BLaER1 (cell line): ENCODE measurements around the gene LTB.

ENCODE experiments used
- H3K27ac ChIP-seq: shearing (Covaris generic); formaldehyde crosslinking; 2 replicates; pipeline ENCODE4 v1.8.1; 2022
- H3K27me3 ChIP-seq: shearing (Covaris generic); formaldehyde crosslinking; 2 replicates; pipeline ENCODE4 v1.8.1; 2022
- H3K36me3 ChIP-seq: shearing (Covaris generic); formaldehyde crosslinking; 2 replicates; pipeline ENCODE4 v1.8.1; 2022
- H3K4me1 ChIP-seq: shearing (Covaris generic); formaldehyde crosslinking; 2 replicates; pipeline ENCODE4 v1.8.1; 2022
- H3K4me2 ChIP-seq: shearing (Covaris generic); formaldehyde crosslinking; 2 replicates; pipeline ENCODE4 v1.8.1; 2022
- H3K4me3 ChIP-seq: shearing (Covaris generic); formaldehyde crosslinking; 2 replicates; pipeline ENCODE4 v1.8.1; 2022
- H3K9ac ChIP-seq: shearing (Covaris generic); formaldehyde crosslinking; 2 replicates; pipeline ENCODE4 v1.8.1; 2022
- H3K9me3 ChIP-seq: shearing (Covaris generic); formaldehyde crosslinking; 2 replicates; pipeline ENCODE4 v1.8.1; 2022
- H4K20me1 ChIP-seq: shearing (Covaris generic); formaldehyde crosslinking; 2 replicates; pipeline ENCODE4 v1.8.1; 2022
- Cebpa-rat ChIP-seq: shearing (Covaris generic); IDR thresholded peaks from 2 replicates; pipeline ENCODE4 v1.8.1; 2022

LTB gene

DNA sequence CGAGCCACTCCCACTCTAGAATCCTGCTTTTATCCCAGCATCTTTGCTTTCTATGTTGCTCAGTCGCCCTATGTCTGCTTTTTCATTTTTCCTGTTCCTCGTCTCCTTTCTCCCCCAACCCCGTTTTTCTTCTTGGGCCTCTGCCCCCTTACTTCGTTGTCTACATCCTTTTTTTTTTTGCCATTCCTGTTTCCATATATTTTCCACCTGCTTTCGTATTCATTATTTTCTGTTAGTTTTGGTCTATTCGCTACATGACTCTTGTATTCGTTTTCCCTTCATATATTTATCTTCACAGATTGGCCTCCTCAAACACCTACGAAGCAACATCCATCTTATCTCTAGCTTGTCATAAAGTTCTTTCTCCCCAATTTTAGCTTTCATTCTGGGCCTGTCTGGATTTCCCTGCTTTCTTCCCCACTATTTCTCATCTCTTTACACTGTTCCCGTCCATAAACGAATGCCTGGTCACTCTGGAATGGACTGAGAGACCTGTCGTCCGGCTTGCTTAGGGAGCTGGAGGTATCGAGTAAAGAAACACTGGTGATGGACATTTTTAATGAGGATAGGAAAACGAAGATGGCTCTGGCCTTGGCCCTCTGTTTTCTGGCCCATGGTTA, 39.2 kb upstream of the LTB start:
- no peaks in the 10 kb centered on the region for H3K27me3 ChIP-seq
- no peak for TF ChIP-seq Cebpa-rat
- peaks cover 49% of the 10 kb centered on the region for H3K36me3 ChIP-seq
- H3K27ac ChIP-seq, result peak overlapping the region; percentile 99
- peaks cover 22% of the 10 kb centered on the region for H3K4me1 ChIP-seq
- peak overlapping the region; percentile 98 for H3K4me3 ChIP-seq
- H3K4me2 ChIP-seq, result peak overlapping the region; percentile 98
- H3K9ac ChIP-seq, result peak overlapping the region; percentile 99
- no peaks in the 10 kb centered on the region for H3K9me3 ChIP-seq
- peaks cover 55% of the 10 kb centered on the region for H4K20me1 ChIP-seq

DNA sequence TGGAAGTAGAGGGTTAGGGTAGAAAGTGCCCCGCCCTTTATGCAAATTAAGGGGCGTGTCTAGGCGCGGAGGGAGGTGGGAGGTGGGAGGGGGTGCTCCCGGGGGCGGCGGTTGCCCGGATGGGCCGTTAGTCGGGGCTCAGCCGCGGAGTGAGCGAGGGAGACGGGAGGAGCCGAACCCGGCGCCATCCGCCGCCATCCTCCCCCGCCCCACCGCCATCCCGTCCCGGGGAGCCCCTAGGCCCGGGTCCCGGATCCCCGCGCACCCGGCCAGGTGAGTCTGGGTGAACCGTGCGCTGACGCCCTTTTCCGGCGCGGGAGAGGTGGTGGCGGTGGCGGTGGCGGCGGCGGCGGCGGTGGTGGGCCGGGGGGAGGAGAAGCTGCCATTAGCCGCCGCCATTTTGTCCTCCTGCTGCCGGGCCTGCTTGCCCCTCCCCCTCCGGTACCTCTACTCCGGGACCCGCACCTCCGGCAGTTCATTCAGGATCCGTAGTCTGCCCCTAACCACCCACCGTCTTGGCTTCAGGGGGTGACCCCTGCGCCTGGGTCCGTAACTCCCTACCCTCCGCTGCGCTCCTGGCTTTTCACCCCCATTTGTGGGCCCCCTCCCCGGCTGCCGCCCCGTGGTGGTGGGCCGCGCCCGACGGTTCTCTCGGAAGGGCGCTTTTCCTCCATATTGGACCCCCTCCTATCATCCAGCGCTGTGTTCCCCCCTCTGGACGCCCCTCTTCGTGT, 38.5 kb upstream of the LTB start, which contains the start of gene PRRC2A:
PRRC2A (plus strand) TSS at position 130 of the 734 bp plus-strand sequence. CDS start 2,075 bp downstream, outside the sequence.
- Histone ChIP-seq H3K27me3 (no peaks in the 10 kb centered on the region), H3K9me3 (no peaks in the 10 kb centered on the region), H3K9ac (peak within 1 kb of the TSS; percentile 99), H3K27ac (peak within 1 kb of the TSS; percentile 99), H3K4me1 (peaks cover 29% of the 10 kb centered on the region), H3K36me3 (peaks cover 43% of the 10 kb centered on the region), H3K4me2 (peak within 1 kb of the TSS; percentile 98), H4K20me1 (peaks cover 49% of the 10 kb centered on the region), H3K4me3 (peak within 1 kb of the TSS; percentile 98)
- no peak for TF ChIP-seq Cebpa-rat

DNA sequence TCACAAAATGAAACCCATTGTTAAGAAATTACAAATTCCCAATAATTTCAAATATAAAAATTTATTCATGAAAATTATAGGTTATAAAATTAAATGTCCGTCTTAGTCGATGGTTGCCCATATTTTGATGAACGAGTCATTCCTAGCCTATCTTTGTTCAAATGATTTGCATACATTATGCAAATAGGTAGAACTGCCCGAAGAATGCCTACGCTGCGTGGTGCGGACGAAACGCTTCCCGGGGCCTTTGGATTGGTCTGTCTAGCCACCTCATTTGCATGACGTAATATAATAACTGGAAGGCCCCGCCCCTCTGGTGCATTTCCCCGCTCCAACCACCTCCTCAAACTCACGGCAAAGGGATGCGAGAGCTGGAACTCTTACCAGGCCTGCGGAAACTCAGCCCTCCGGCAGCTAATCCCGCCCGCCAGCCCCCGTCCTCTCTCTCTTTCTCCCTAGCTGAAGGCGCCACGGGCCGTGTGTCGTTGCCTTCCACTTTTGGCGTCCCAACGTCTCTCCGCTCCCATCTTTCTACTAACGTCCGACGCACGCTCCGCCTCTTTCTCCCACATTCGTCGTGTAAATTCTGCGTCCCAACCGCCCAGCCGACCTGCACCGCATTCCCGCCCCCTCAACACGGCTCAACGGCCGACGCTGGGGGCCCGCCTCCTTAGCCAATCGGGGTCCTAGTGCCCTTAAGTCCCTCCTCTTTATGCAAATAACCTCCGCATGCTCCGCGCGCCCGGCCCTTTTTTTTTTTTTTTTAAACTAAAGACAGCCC, 37.8 kb upstream of the LTB start:
- no peak for TF ChIP-seq Cebpa-rat
- H3K9me3 ChIP-seq, result no peaks in the 10 kb centered on the region
- H3K4me2 ChIP-seq, result peak overlapping the region; percentile 50
- H4K20me1 ChIP-seq, result peaks cover 41% of the 10 kb centered on the region
- peaks cover 35% of the 10 kb centered on the region for H3K36me3 ChIP-seq
- H3K4me3 ChIP-seq, result peak overlapping the region; percentile 98
- peaks cover 37% of the 10 kb centered on the region for H3K4me1 ChIP-seq
- H3K27me3 ChIP-seq, result no peaks in the 10 kb centered on the region
- H3K9ac ChIP-seq, result peak overlapping the region; percentile 90
- H3K27ac ChIP-seq, result peak overlapping the region; percentile 96

DNA sequence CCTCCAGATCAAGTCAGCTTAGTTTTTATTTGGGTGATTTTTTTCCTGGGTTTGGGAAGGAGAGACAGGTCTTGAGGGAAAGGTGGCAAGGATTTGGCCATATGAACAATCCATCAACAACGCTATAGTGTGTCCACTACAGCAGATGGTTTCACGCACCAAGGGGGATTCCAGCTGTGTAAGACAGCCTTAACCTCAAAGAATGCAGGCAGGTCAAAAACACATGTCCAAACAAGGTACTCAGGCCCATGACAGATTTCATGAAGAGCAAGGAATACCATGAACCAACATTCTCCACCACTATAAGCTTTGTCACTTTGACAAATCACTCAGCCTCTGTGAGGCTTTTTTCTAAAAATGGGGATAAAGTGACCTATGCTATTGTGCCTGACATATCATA, 34.8 kb upstream of the LTB start:
- Histone ChIP-seq H3K27me3 (no peaks in the 10 kb centered on the region), H4K20me1 (peaks cover 11% of the 10 kb centered on the region), H3K4me2 (no peak overlapping the region), H3K4me1 (peaks cover 32% of the 10 kb centered on the region), H3K9ac (no peak overlapping the region), H3K9me3 (no peaks in the 10 kb centered on the region), H3K4me3 (no peak overlapping the region), H3K36me3 (peaks cover 5% of the 10 kb centered on the region; the same call in 1 of the 2 replicates), H3K27ac (no peak overlapping the region)
- TF ChIP-seq Cebpa-rat, result no peak

DNA sequence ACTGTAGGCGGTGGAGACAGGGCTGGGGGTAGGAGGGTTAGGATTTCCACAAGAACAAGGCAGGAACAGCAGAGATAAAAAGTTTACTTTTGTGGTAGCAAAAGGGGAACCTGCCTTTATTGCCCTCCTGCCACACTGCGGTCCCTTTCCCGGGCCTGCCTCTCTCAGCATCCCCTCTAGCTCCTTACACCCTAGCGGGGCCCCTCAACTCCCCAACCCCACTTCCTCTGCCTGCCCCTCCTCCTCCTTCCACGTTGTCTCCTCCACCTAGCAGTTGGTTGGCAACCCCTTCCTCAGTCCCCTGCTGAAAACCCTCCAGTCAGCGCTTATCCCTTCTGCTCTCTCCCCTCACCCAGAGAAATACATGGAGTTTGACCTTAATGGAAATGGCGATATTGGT, 33.5 kb upstream of the LTB start:
- TF ChIP-seq Cebpa-rat, result no peak
- no peak overlapping the region; the same call in 1 of the 2 replicates for H3K4me3 ChIP-seq
- no peaks in the 10 kb centered on the region for H3K9me3 ChIP-seq
- H3K9ac ChIP-seq, result 0 out of 2 replicates have a peak overlapping the region, but pooled peaks have one; percentile 29
- H3K4me1 ChIP-seq, result peaks cover 26% of the 10 kb centered on the region
- H3K36me3 ChIP-seq, result no peaks in the 10 kb centered on the region
- H4K20me1 ChIP-seq, result no peaks in the 10 kb centered on the region
- H3K4me2 ChIP-seq, result peak overlapping the region; percentile 72
- no peaks in the 10 kb centered on the region for H3K27me3 ChIP-seq
- H3K27ac ChIP-seq, result peak overlapping the region; percentile 45

DNA sequence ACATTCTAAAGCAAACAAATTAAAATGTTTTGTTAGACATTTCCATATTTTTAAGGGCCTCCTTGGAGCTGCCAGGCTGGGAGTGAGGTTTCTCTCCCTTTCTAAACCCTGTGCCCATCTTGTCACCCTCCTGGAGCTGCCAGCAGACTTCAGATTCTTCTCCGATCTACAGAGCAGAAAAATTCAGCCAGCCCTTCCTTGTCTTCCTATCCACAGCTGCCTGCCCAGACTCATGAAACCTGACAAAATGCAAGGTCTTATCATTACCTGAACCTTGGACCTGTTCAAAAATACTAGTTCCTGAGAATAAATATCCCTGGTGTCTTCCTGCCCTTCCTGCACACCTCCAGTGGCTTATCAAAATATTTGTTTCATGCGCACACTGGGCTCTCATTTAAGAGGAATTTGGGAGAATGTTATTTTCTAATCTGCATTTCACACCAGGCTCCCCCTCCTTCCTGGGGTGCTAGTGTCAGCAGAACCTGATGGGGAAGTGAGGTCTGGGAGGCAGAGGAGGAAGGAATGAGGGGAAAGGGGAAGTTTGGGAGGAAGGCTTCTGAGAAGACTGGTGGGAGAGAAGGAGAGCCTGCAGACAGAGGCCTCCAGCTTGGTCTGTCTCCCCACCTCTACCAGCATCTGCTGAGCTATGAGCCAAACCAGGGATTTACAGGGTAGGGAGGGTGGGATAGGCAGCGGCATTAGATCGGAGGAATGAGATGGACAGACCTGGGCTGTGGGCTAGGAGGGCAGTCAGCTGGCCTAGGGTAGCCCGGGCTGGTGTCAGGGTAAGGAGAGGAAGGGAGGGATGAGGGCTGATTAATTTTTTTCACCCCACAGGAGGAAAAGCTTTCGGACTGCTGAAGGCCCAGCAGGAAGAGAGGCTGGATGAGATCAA, 32.7 kb upstream of the LTB start, which contains the start of gene AIF1:
AIF1 (plus strand) TSS at position 551 of the 895 bp plus-strand sequence; CDS start at position 647, 96 bp downstream.
- Histone ChIP-seq H3K4me2 (peak within 1 kb of the TSS; percentile 72), H3K27me3 (no peaks in the 10 kb centered on the region), H3K9ac (0 out of 2 replicates have a peak within 1 kb of the TSS, but pooled peaks have one; percentile 29), H4K20me1 (no peaks in the 10 kb centered on the region), H3K36me3 (no peaks in the 10 kb centered on the region), H3K9me3 (no peaks in the 10 kb centered on the region), H3K4me1 (peaks cover 26% of the 10 kb centered on the region), H3K27ac (peak within 1 kb of the TSS; percentile 45), H3K4me3 (no peak within 1 kb of the TSS; the same call in 1 of the 2 replicates)
- TF ChIP-seq Cebpa-rat, result no peak

DNA sequence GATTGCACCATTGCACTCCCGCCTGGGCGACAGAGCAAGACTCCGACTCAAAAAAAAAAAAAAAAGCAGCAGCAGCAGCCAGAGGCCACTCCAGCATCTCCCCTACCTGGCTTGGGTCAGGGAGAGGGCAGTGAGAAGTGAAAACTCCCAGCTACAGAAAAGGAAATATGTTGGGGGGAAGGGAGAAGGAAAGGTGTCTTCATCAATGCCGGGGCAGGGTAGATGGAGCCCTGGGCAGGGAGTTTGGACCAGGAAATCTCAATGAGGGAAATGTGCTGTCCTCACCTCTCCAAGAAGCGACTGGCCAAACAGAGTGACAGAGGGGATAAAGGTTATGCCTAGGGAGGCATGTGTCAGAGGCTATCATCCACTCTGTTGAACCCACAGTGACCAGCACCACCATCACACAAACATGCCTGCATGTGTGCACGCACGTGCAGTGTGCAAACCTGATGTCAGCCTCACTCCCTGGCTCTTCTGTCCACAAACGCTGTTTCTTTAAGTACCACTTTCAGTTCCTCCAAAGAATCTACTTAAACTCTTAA, 31.9 kb upstream of the LTB start:
- Histone ChIP-seq H3K9ac (no peak overlapping the region), H3K27ac (no peak overlapping the region), H4K20me1 (no peaks in the 10 kb centered on the region), H3K4me1 (peaks cover 26% of the 10 kb centered on the region), H3K4me2 (0 out of 2 replicates have a peak overlapping the region, but pooled peaks have one; percentile 72), H3K9me3 (no peaks in the 10 kb centered on the region), H3K27me3 (no peaks in the 10 kb centered on the region), H3K4me3 (no peak overlapping the region), H3K36me3 (no peaks in the 10 kb centered on the region)
- TF ChIP-seq Cebpa-rat, result no peak

DNA sequence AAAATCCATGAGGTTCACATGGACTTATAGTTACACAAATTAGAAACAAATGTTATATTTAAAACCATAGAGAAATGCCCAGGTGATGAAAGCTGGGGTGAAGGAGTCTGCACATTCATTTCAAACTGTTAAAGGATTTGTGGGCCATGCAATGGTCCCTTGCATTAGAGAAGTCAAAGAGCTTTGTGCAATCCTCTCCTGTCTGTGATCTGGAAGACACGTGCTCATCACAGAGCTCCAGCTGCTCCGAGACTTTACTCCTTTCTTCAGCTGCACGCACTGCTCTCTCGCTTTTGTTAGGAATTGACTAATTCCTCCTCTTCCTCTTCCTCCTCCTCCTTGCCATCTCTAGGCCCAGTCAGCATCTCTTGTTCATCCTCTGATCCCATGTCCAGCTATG, 28.7 kb upstream of the LTB start:
- Histone ChIP-seq H3K4me2 (no peak overlapping the region), H3K36me3 (no peaks in the 10 kb centered on the region), H3K27me3 (no peaks in the 10 kb centered on the region), H3K9ac (no peak overlapping the region), H3K27ac (no peak overlapping the region), H4K20me1 (no peaks in the 10 kb centered on the region), H3K9me3 (no peaks in the 10 kb centered on the region), H3K4me3 (no peak overlapping the region), H3K4me1 (peaks cover 28% of the 10 kb centered on the region)
- no peak for TF ChIP-seq Cebpa-rat
